ENCODE measurements around the gene ACTN4. TPM values are rescaled to one million over a fixed set of nuclear protein-coding genes. Genes with fewer than 3 reads are reported as not detected.
A peak's percentile ranks its signal among the peaks of the same experiment; 100 is the strongest.

Gene ACTN4
- total and polyA plus RNA-seq, 9 donors = 68.8 to 281 (median 224) TPM

DNA sequence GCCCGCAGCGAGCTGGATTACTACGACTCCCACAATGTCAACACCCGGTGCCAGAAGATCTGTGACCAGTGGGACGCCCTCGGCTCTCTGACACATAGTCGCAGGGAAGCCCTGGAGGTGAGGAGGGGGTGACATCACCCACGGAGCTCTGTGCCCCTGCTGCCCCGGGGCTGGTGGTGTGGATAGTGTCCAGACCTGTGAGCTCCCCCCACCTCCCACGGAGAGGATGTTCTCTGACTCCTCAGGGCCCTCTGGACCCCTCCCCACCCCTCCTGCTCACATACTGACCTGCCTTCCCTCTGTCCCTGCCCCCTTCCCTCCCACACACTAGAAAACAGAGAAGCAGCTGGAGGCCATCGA lies 76.1 kb downstream of the ACTN4 start:
- peaks cover 55% of the 10 kb centered on the region for H3K4me1 ChIP-seq (ENCODE audit: control insufficient read depth, insufficient read depth, low read length)
- peaks cover 98% of the 10 kb centered on the region for H3K36me3 ChIP-seq (ENCODE audit: control insufficient read depth, insufficient read depth, low read length)
- no peak overlapping the region for H3K27ac ChIP-seq (ENCODE audit: low read length)
- H3K4me3 ChIP-seq (ENCODE audit: low read length) = no peak overlapping the region
- WGBS (ENCODE audit: insufficient coverage) = 0% methylated on average over 1 of the region's 11 CpGs
- DNase-seq = no peak
- no peaks in the 10 kb centered on the region for H3K9me3 ChIP-seq (replicated peaks; ENCODE audit: control insufficient read depth, low read depth, low read length)
- H3K27me3 ChIP-seq (ENCODE audit: control insufficient read depth, insufficient read depth, low read length) = no peaks in the 10 kb centered on the region

GRCh38 chr19:38723990-38724854 lies 76.8 kb downstream of the ACTN4 start:
- WGBS (ENCODE audit: insufficient coverage) = 88% methylated on average over 32 of the region's 42 CpGs
- H3K4me1 ChIP-seq (ENCODE audit: control insufficient read depth, insufficient read depth, low read length) = peaks cover 49% of the 10 kb centered on the region
- no peak for DNase-seq

GRCh38 chr19:38725469-38726283 lies 78.2 kb downstream of the ACTN4 start:
- no peaks in the 10 kb centered on the region for H3K27me3 ChIP-seq (ENCODE audit: control insufficient read depth, insufficient read depth, low read length)
- H3K4me1 ChIP-seq (ENCODE audit: control insufficient read depth, insufficient read depth, low read length) = peaks cover 34% of the 10 kb centered on the region
- H3K4me3 ChIP-seq (ENCODE audit: low read length) = no peak overlapping the region
- no peaks in the 10 kb centered on the region for H3K9me3 ChIP-seq (replicated peaks; ENCODE audit: control insufficient read depth, low read depth, low read length)
- no peak overlapping the region for H3K27ac ChIP-seq (ENCODE audit: low read length)
- whole genome bisulfite sequencing (ENCODE audit: insufficient coverage) = 93% methylated on average over 17 of the region's 21 CpGs
- H3K36me3 ChIP-seq (ENCODE audit: control insufficient read depth, insufficient read depth, low read length) = peaks cover 96% of the 10 kb centered on the region
- DNase-seq = no peak

More at GRCh38 chr19:38723990-38724854, 76.8 kb downstream of the ACTN4 start:
- Histone ChIP-seq H3K36me3 (ENCODE audit: control insufficient read depth, insufficient read depth, low read length) (peaks cover 99% of the 10 kb centered on the region), H3K27ac (ENCODE audit: low read length) (no peak overlapping the region), H3K27me3 (ENCODE audit: control insufficient read depth, insufficient read depth, low read length) (no peaks in the 10 kb centered on the region), H3K9me3 (replicated peaks; ENCODE audit: control insufficient read depth, low read depth, low read length) (no peaks in the 10 kb centered on the region), H3K4me3 (ENCODE audit: low read length) (no peak overlapping the region)

DNA sequence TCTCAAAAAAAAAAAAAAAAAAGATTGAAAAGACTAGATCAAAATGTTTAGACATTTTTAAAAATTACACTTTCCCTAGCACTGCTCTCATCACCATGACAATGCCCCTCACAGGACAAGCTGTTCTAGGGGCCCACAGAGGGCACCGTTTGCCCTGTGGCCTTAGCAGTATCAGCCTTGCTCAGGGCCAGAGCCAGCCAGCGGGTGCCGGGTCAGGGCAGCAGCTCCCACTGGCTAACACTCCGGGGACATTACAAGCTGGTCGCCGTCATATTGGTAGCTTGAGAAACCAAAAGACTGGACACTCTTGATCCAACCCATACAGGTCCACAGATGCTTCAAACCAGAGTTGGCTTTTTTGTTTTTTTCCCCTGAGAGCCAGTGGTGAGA lies 78.8 kb downstream of the ACTN4 start:
- Histone ChIP-seq H3K9me3 (replicated peaks; ENCODE audit: control insufficient read depth, low read depth, low read length) (no peaks in the 10 kb centered on the region), H3K27ac (ENCODE audit: low read length) (no peak overlapping the region), H3K4me3 (ENCODE audit: low read length) (no peak overlapping the region), H3K4me1 (ENCODE audit: control insufficient read depth, insufficient read depth, low read length) (peaks cover 28% of the 10 kb centered on the region), H3K36me3 (ENCODE audit: control insufficient read depth, insufficient read depth, low read length) (peaks cover 96% of the 10 kb centered on the region), H3K27me3 (ENCODE audit: control insufficient read depth, insufficient read depth, low read length) (no peaks in the 10 kb centered on the region)
- no peak for DNase-seq
- 90% methylated on average over 6 of the region's 6 CpGs for WGBS (ENCODE audit: insufficient coverage)

DNA sequence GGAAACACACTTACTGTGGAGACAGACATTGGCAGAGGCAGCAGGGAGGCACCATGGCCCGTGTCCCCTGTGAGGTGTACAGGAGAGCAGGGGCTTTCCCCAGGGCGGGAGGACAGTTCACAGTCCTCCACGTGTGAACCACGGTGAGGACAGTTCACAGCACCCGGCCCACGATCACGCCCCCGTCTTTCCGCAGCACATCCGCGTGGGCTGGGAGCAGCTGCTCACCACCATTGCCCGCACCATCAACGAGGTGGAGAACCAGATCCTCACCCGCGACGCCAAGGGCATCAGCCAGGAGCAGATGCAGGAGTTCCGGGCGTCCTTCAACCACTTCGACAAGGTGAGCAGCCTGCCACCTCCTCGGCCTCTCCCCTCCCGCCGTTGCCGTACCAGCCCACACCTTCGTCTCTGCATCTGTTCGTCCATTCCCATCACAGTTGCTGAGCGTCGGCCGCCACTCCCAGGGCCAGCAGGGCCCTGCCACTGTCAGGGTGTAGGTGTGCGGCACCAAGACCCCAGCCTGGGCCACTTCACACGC lies 79.4 kb downstream of the ACTN4 start:
- H3K36me3 ChIP-seq (ENCODE audit: control insufficient read depth, insufficient read depth, low read length) = peaks cover 96% of the 10 kb centered on the region
- H3K4me3 ChIP-seq (ENCODE audit: low read length) = no peak overlapping the region
- no peaks in the 10 kb centered on the region for H3K9me3 ChIP-seq (replicated peaks; ENCODE audit: control insufficient read depth, low read depth, low read length)
- H3K4me1 ChIP-seq (ENCODE audit: control insufficient read depth, insufficient read depth, low read length) = peaks cover 23% of the 10 kb centered on the region
- 88% methylated on average over 29 of the region's 30 CpGs for WGBS (ENCODE audit: insufficient coverage)
- no peaks in the 10 kb centered on the region for H3K27me3 ChIP-seq (ENCODE audit: control insufficient read depth, insufficient read depth, low read length)
- no peak for DNase-seq
- no peak overlapping the region for H3K27ac ChIP-seq (ENCODE audit: low read length)

GRCh38 chr19:38727306-38727867 lies 79.9 kb downstream of the ACTN4 start:
- Histone ChIP-seq H3K4me3 (ENCODE audit: low read length) (no peak overlapping the region), H3K36me3 (ENCODE audit: control insufficient read depth, insufficient read depth, low read length) (peaks cover 90% of the 10 kb centered on the region), H3K4me1 (ENCODE audit: control insufficient read depth, insufficient read depth, low read length) (peaks cover 20% of the 10 kb centered on the region), H3K9me3 (replicated peaks; ENCODE audit: control insufficient read depth, low read depth, low read length) (no peaks in the 10 kb centered on the region), H3K27me3 (ENCODE audit: control insufficient read depth, insufficient read depth, low read length) (no peaks in the 10 kb centered on the region), H3K27ac (ENCODE audit: low read length) (peak overlapping the region; percentile 3)
- no peak for DNase-seq
- WGBS (ENCODE audit: insufficient coverage) = 96% methylated on average over 9 of the region's 17 CpGs

GRCh38 chr19:38727868-38728660 lies 80.6 kb downstream of the ACTN4 start:
- no peak for DNase-seq
- no peak overlapping the region for H3K4me3 ChIP-seq (ENCODE audit: low read length)
- H3K27me3 ChIP-seq (ENCODE audit: control insufficient read depth, insufficient read depth, low read length) = no peaks in the 10 kb centered on the region
- H3K36me3 ChIP-seq (ENCODE audit: control insufficient read depth, insufficient read depth, low read length) = peaks cover 86% of the 10 kb centered on the region
- peak overlapping the region; percentile 3 for H3K27ac ChIP-seq (ENCODE audit: low read length)
- no peaks in the 10 kb centered on the region for H3K9me3 ChIP-seq (replicated peaks; ENCODE audit: control insufficient read depth, low read depth, low read length)
- H3K4me1 ChIP-seq (ENCODE audit: control insufficient read depth, insufficient read depth, low read length) = peaks cover 20% of the 10 kb centered on the region
- 66% methylated on average over 29 of the region's 33 CpGs for WGBS (ENCODE audit: insufficient coverage)

GRCh38 chr19:38728752-38729541 lies 81.5 kb downstream of the ACTN4 start:
- 81% methylated on average over 29 of the region's 37 CpGs for WGBS (ENCODE audit: insufficient coverage)
- Histone ChIP-seq H3K27me3 (ENCODE audit: control insufficient read depth, insufficient read depth, low read length) (no peaks in the 10 kb centered on the region), H3K27ac (ENCODE audit: low read length) (no peak overlapping the region), H3K36me3 (ENCODE audit: control insufficient read depth, insufficient read depth, low read length) (peaks cover 78% of the 10 kb centered on the region), H3K4me1 (ENCODE audit: control insufficient read depth, insufficient read depth, low read length) (peaks cover 18% of the 10 kb centered on the region), H3K4me3 (ENCODE audit: low read length) (no peak overlapping the region), H3K9me3 (replicated peaks; ENCODE audit: control insufficient read depth, low read depth, low read length) (no peaks in the 10 kb centered on the region)
- DNase-seq = no peak
